Right atrium auricular region (tissue), 2 donors: Measurements from ENCODE around the gene ZNF341. TPM values are rescaled to one million over a fixed set of nuclear protein-coding genes. Genes with fewer than 3 reads are reported as not detected.

ENCODE experiments used
- DNase-seq: peaks from one replicate; pipeline ENCODE4 v3.0.0-alpha.2; 2019; ENCODE audit warnings: low spot score
- H3K27ac ChIP-seq, 2 donors: fragments of 200-600 bp; sonication (generic); 1 replicate in 1 of 2; 2 replicates in 1 of 2; pipeline ENCODE4 v1.5.1; 2016 to 2019
- H3K27me3 ChIP-seq, 2 donors: fragments of 200-600 bp; sonication (generic); one replicate each; pipeline versions ENCODE4 v1.5.1 to v1.6.0; 2017 to 2019
- H3K36me3 ChIP-seq: fragments of 200-600 bp; sonication (generic); one replicate; pipeline ENCODE4 v1.5.1; 2016
- H3K4me1 ChIP-seq, 2 donors: fragments of 200-600 bp; sonication (generic); one replicate each; pipeline versions ENCODE4 v1.5.1 to v1.6.0; 2017 to 2019
- H3K4me3 ChIP-seq, 2 donors: fragments of 200-600 bp; sonication (generic); 1 replicate in 1 of 2; 2 replicates in 1 of 2; pipeline ENCODE4 v1.5.1; 2017 to 2019; ENCODE audit warnings: mild to moderate bottlenecking in 1 of 2, moderate library complexity in 1 of 2
- H3K9me3 ChIP-seq, 2 donors: fragments of 200-600 bp; sonication (generic); one replicate each; pipeline ENCODE4 v1.5.1; 2019
- total RNA-seq, 2 donors: library from RNA; depleted of rRNA; stranded (reverse); fragments of >200 nt; gene quantifications; one replicate each; pipeline ENCODE4 v1.1.0, GENCODE V29; 2016
- TF ChIP-seq, protein P1 (sequence below), 2 donors: fragments of 200-600 bp; sonication (generic); IDR thresholded peaks; one replicate each; pipeline ENCODE4 v1.5.1; 2019; ENCODE audit warnings: antibody characterized with exemption in 2 of 2

ZNF341 gene
- total RNA-seq, 2 donors from 2014 or later, result 1.0 to 1.8 TPM

DNA sequence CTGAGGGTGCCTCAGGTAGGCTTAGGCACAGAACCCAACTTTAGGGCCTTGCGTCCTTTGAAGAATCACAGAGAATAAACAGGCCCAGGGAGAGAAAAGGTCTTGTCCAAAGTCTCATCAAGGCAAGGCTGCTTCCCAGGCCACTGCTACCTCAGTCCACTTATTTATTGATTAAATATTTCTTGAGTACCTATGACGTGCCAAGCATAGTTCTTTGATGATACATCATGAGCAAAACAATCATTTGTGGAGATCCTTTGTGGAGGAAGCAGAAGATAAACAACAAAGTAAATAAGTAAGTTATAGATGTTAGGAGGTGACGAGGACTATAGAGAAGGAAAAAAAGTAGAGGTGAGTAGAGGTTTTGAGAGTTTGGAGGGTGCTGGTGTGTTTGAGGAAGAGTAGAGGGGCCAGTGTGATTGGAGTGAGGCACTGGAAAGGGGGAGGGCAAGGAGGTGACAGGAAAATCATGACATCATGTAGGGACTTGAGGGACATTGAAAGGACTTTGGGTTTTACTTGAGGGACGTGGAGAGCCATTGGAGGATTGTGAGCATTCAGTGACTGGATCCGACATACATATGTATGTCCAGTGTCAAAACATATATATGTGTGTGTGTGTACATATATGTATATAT, 65.2 kb downstream of the ZNF341 start:
- Histone ChIP-seq H3K27ac (no peak overlapping the region), H3K4me1 (peaks cover 0 to 11% of the 10 kb centered on the region in 2 donors), H3K36me3 (no peaks in the 10 kb centered on the region), H3K9me3 (no peaks in the 10 kb centered on the region), H3K27me3 (no peaks in the 10 kb centered on the region), H3K4me3 (no peak overlapping the region)
- TF ChIP-seq, protein P1, sequence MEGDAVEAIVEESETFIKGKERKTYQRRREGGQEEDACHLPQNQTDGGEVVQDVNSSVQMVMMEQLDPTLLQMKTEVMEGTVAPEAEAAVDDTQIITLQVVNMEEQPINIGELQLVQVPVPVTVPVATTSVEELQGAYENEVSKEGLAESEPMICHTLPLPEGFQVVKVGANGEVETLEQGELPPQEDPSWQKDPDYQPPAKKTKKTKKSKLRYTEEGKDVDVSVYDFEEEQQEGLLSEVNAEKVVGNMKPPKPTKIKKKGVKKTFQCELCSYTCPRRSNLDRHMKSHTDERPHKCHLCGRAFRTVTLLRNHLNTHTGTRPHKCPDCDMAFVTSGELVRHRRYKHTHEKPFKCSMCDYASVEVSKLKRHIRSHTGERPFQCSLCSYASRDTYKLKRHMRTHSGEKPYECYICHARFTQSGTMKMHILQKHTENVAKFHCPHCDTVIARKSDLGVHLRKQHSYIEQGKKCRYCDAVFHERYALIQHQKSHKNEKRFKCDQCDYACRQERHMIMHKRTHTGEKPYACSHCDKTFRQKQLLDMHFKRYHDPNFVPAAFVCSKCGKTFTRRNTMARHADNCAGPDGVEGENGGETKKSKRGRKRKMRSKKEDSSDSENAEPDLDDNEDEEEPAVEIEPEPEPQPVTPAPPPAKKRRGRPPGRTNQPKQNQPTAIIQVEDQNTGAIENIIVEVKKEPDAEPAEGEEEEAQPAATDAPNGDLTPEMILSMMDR (IDR thresholded peaks at IDR 0.05), result no peak
- no peak for DNase-seq

DNA sequence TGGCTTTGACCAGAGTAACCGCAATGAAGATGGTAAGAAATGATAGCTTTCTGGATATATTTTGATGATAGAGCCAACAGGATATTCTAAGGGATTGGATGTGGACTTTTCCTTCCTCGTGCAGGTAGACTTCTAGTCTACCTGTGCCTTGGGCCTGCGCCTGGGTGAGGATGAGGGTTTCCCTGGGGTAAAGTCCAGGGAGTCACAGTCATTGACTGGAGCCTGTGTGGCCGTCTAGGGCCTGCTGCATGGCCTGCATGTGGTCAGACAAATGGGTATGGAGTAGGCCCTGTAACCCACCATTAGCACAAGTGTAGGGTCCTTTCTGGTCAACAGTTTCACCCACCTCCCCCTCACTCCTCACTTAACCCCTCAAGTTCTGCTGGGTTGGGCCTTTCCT, 66.6 kb downstream of the ZNF341 start:
- H3K4me1 ChIP-seq, result peaks cover 0 to 4% of the 10 kb centered on the region in 2 donors
- TF ChIP-seq, protein P1 (IDR thresholded peaks at IDR 0.05), result no peak
- DNase-seq, result no peak
- H3K27me3 ChIP-seq, result no peaks in the 10 kb centered on the region
- H3K9me3 ChIP-seq, result no peaks in the 10 kb centered on the region
- no peaks in the 10 kb centered on the region for H3K36me3 ChIP-seq
- H3K4me3 ChIP-seq, result no peak overlapping the region
- H3K27ac ChIP-seq, result no peak overlapping the region

DNA sequence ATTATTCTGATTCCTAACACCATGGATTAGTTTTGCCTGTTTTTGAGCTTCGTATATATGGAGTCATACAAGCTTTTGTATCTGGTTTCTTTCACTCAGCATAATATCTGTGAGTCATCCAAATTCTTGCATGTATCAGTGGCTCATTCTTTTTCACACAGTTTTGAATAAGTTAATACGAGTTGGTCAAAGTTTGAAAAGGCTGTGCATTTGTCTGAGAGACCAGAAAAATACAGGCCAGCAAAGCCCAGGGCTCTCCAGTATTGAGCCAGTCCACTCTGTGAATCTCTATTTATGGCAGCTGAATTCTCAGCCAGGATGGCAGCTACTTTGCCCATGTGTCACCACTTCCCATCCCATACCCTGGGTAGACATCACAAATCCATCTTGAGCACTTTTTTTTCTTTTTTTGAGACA, 72.1 kb downstream of the ZNF341 start:
- no peaks in the 10 kb centered on the region for H3K9me3 ChIP-seq
- no peaks in the 10 kb centered on the region for H3K27me3 ChIP-seq
- TF ChIP-seq, protein P1 (IDR thresholded peaks at IDR 0.05), result no peak
- DNase-seq, result no peak
- no peaks in the 10 kb centered on the region for H3K4me1 ChIP-seq
- no peaks in the 10 kb centered on the region for H3K36me3 ChIP-seq
- H3K27ac ChIP-seq, result no peak overlapping the region
- no peak overlapping the region for H3K4me3 ChIP-seq

DNA sequence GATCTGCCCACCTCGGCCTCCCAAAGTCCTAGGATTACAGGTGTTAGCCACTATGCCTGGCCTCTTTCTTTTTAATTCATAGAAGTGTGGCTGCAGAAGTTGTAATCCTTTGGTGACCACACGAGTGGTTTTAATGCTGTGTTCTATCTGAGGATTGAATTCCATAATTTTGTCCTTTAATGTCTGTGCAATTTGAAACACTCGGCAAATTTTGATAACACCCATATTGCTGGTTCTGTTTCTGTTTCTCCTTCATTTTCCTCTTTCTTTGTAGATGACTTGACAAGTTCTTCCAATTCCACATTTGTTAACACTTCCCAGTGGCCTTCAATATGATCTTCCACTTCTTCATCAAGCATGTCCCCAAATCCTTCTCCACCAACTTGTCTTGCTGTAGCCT, 76.6 kb downstream of the ZNF341 start:
- H3K27ac ChIP-seq, result no peak overlapping the region
- TF ChIP-seq, protein P1 (IDR thresholded peaks at IDR 0.05), result no peak
- H3K9me3 ChIP-seq, result no peaks in the 10 kb centered on the region
- peaks cover 0 to 15% of the 10 kb centered on the region in 2 donors for H3K4me1 ChIP-seq
- DNase-seq, result no peak
- H3K36me3 ChIP-seq, result no peaks in the 10 kb centered on the region
- no peak overlapping the region for H3K4me3 ChIP-seq
- no peaks in the 10 kb centered on the region for H3K27me3 ChIP-seq

DNA sequence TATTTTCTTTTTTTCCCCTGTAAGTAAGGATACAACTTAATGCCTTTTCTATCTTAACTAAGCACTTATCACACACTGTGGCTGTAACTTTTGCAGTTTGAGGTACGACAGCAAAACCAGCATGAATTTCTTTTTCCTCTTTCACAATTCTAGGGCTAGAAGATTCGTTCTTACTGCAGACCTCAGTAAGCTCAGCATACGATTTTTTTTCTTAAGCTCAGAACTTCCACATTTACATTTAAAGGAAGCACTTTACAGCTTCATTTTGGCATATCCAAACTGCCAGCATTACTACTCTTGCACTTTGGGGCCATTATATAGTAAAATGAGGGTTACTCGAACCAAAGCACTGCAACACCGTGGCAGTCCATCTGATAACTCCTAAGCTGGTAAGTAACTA, 78.5 kb downstream of the ZNF341 start:
- H3K27ac ChIP-seq, result no peak overlapping the region
- no peaks in the 10 kb centered on the region for H3K27me3 ChIP-seq
- TF ChIP-seq, protein P1 (IDR thresholded peaks at IDR 0.05), result no peak
- H3K4me3 ChIP-seq, result no peak overlapping the region
- no peaks in the 10 kb centered on the region for H3K9me3 ChIP-seq
- H3K36me3 ChIP-seq, result no peaks in the 10 kb centered on the region
- H3K4me1 ChIP-seq, result peaks cover 0 to 34% of the 10 kb centered on the region in 2 donors
- DNase-seq, result no peak
